Gastroesophageal sphincter (tissue), 3 donors: ENCODE results near the gene LGALS9C.
"Not testable (repeated sequence)": the region's sequence is repeated elsewhere in the genome, so short reads cannot be mapped to it uniquely, and the experiment has no call there.

Source experiments
- POLR2AphosphoS5 ChIP-seq: sonication (generic); formaldehyde crosslinking; IDR thresholded peaks from one replicate; pipeline ENCODE4 v1.6.1; 2017; ENCODE audit warnings: antibody characterized with exemption
- TF ChIP-seq, protein P1 (sequence below), 4 experiments: fragments of 200-600 bp in 2 of 4; fragments of 450-650 bp in 2 of 4; sonication (generic) in 1 of 4; IDR thresholded peaks; one replicate each; pipeline ENCODE4 v1.5.1; 2017 to 2019; ENCODE audit warnings: antibody characterized with exemption in 4 of 4, mild to moderate bottlenecking in 2 of 4, moderate library complexity in 2 of 4

DNA sequence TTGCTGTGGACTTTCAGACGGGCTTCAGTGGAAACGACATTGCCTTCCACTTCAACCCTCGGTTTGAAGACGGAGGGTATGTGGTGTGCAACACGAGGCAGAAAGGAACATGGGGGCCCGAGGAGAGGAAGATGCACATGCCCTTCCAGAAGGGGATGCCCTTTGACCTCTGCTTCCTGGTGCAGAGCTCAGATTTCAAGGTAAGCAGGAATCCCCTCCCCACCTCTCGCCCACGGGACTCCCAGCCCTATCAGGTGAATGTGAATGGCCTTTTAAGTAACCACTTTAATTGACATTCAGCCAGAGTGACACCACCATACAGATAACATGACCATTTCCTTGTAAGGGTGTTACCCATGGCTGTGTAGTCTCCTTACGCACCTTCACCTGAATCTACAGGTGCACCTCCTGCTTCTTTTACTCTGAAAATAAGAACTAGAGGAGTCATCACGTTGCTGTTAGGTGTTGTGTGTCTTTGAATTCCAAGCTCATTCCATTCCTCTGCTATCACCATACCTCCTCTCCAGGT lies 9.4 kb downstream of the LGALS9C start:
- not testable (repeated sequence) for TF ChIP-seq POLR2AphosphoS5
- TF ChIP-seq, protein P1, sequence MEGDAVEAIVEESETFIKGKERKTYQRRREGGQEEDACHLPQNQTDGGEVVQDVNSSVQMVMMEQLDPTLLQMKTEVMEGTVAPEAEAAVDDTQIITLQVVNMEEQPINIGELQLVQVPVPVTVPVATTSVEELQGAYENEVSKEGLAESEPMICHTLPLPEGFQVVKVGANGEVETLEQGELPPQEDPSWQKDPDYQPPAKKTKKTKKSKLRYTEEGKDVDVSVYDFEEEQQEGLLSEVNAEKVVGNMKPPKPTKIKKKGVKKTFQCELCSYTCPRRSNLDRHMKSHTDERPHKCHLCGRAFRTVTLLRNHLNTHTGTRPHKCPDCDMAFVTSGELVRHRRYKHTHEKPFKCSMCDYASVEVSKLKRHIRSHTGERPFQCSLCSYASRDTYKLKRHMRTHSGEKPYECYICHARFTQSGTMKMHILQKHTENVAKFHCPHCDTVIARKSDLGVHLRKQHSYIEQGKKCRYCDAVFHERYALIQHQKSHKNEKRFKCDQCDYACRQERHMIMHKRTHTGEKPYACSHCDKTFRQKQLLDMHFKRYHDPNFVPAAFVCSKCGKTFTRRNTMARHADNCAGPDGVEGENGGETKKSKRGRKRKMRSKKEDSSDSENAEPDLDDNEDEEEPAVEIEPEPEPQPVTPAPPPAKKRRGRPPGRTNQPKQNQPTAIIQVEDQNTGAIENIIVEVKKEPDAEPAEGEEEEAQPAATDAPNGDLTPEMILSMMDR (IDR thresholded peaks at IDR 0.05): not testable (repeated sequence)
